ENCODE measurements around the gene PON1.

Gene PON1

GRCh38 chr7:95250571-95250970, 73.8 kb downstream of the PON1 start:
- FAIRE-seq = no peak

Measured in colon (tissue), 2 donors.